H9 (cell line): ENCODE measurements around the gene COA6. TPM values are rescaled to one million over a fixed set of nuclear protein-coding genes. Genes with fewer than 3 reads are reported as not detected.

Experiments
- DNase-seq: peaks from one replicate; pipeline ENCODE4 v3.0.0-alpha.2; 2017
- H2AFZ ChIP-seq: one replicate; pipeline ENCODE4 v1.6.1; 2013; ENCODE audit warnings: mild to moderate bottlenecking, low read length, control low read depth, moderate library complexity
- H2AK5ac ChIP-seq: 2 replicates; pipeline ENCODE4 v1.6.1; 2013; ENCODE audit warnings: low read length, control low read depth, mixed read lengths; ENCODE audit not compliant: insufficient read length
- H2BK120ac ChIP-seq: one replicate; pipeline ENCODE4 v1.6.1; 2013; ENCODE audit warnings: low read depth, mild to moderate bottlenecking, low read length, control low read depth, inconsistent platforms; ENCODE audit not compliant: poor library complexity, severe bottlenecking
- H2BK12ac ChIP-seq: 2 replicates; pipeline ENCODE4 v1.6.1; 2013; ENCODE audit warnings: low read length, control low read depth, mixed read lengths, low read depth; ENCODE audit not compliant: insufficient read length
- H2BK15ac ChIP-seq: 2 replicates; pipeline ENCODE4 v1.6.1; 2013; ENCODE audit warnings: low read depth, low read length, control low read depth
- H2BK20ac ChIP-seq: one replicate; pipeline ENCODE4 v1.6.1; 2013; ENCODE audit warnings: low read depth, mild to moderate bottlenecking, low read length, control low read depth, inconsistent platforms; ENCODE audit not compliant: poor library complexity, severe bottlenecking
- H2BK5ac ChIP-seq: 2 replicates; pipeline ENCODE4 v1.6.1; 2013; ENCODE audit warnings: low read length, control low read depth, mixed read lengths; ENCODE audit not compliant: insufficient read length
- H3K14ac ChIP-seq: 2 replicates; pipeline ENCODE4 v1.6.1; 2013; ENCODE audit warnings: low read length, control low read depth; ENCODE audit not compliant: insufficient read depth
- H3K18ac ChIP-seq: 2 replicates; pipeline ENCODE4 v1.6.1; 2013; ENCODE audit warnings: low read depth, mild to moderate bottlenecking, mixed read lengths, low read length, control low read depth; ENCODE audit not compliant: insufficient read length
- H3K23ac ChIP-seq: 2 replicates; pipeline ENCODE4 v1.6.1; 2013; ENCODE audit warnings: low read length, control low read depth, mixed read lengths, low read depth; ENCODE audit not compliant: insufficient read length
- H3K23me2 ChIP-seq: 2 replicates; pipeline ENCODE4 v1.6.1; 2013; ENCODE audit warnings: low read depth, mild to moderate bottlenecking, mixed read lengths, low read length, control low read depth; ENCODE audit not compliant: insufficient read length, poor library complexity, severe bottlenecking
- H3K27ac ChIP-seq: 2 replicates; pipeline ENCODE4 v1.5.1; 2013; ENCODE audit warnings: low read length, control low read depth, mixed read lengths, low read depth; ENCODE audit not compliant: insufficient read length
- H3K27me3 ChIP-seq: 2 replicates; pipeline ENCODE4 v1.6.1; 2013; ENCODE audit warnings: low read length, control low read depth, inconsistent platforms; ENCODE audit not compliant: insufficient read depth
- H3K4ac ChIP-seq: 2 replicates; pipeline ENCODE4 v1.6.1; 2013; ENCODE audit warnings: low read depth, mild to moderate bottlenecking, control low read depth, inconsistent platforms, low read length, moderate library complexity
- H3K4me1 ChIP-seq: 2 replicates; pipeline ENCODE4 v1.6.1; 2013; ENCODE audit warnings: low read length, control low read depth, inconsistent platforms; ENCODE audit not compliant: insufficient read depth
- H3K4me2 ChIP-seq: 2 replicates; pipeline ENCODE4 v1.6.1; 2013; ENCODE audit warnings: low read length, control low read depth, mixed read lengths; ENCODE audit not compliant: insufficient read length, insufficient read depth
- H3K56ac ChIP-seq: 2 replicates; pipeline ENCODE4 v1.6.1; 2013; ENCODE audit warnings: low read depth, mild to moderate bottlenecking, mixed read lengths, low read length, control low read depth; ENCODE audit not compliant: insufficient read length
- H3K79me1 ChIP-seq: 2 replicates; pipeline ENCODE4 v1.6.1; 2013; ENCODE audit warnings: low read depth, mild to moderate bottlenecking, moderate library complexity, low read length, control low read depth, inconsistent platforms; ENCODE audit not compliant: insufficient read depth, poor library complexity, severe bottlenecking
- H3K79me2 ChIP-seq: 2 replicates; pipeline ENCODE4 v1.6.1; 2013; ENCODE audit warnings: low read length, control low read depth, inconsistent platforms; ENCODE audit not compliant: insufficient read depth
- H3K9ac ChIP-seq: 2 replicates; pipeline ENCODE4 v1.6.1; 2013; ENCODE audit warnings: low read length, control low read depth, mixed read lengths; ENCODE audit not compliant: insufficient read length; ENCODE audit errors: extremely low read depth
- H3K9me3 ChIP-seq: one replicate; pipeline ENCODE4 v1.6.1; 2013; ENCODE audit warnings: low read depth, low read length, inconsistent platforms; ENCODE audit not compliant: control insufficient read depth
- H3T11ph ChIP-seq: one replicate; pipeline ENCODE4 v1.6.1; 2013; ENCODE audit warnings: mild to moderate bottlenecking, low read length, control low read depth, inconsistent platforms
- H4K20me1 ChIP-seq: one replicate; pipeline ENCODE4 v1.6.1; 2013; ENCODE audit not compliant: control insufficient read depth, insufficient read length, insufficient read depth
- H4K5ac ChIP-seq: 2 replicates; pipeline ENCODE4 v1.6.1; 2013; ENCODE audit warnings: low read depth, mild to moderate bottlenecking, mixed read lengths, low read length, control low read depth; ENCODE audit not compliant: insufficient read length
- H4K8ac ChIP-seq: replicated peaks from 2 replicates; pipeline ENCODE4 v1.6.1; 2013; ENCODE audit warnings: low read length, control low read depth, mixed read lengths, low read depth; ENCODE audit not compliant: insufficient read length
- H4K91ac ChIP-seq: 2 replicates; pipeline ENCODE4 v1.6.1; 2013; ENCODE audit warnings: low read depth, mild to moderate bottlenecking, moderate library complexity, mixed read lengths, low read length, control low read depth; ENCODE audit not compliant: insufficient read length
- H3K27ac Mint-ChIP-seq, 3 experiments: 2 replicates in 2 of 3; 3 replicates in 1 of 3; pipeline ENCODE4 v1.8.0; 2020 to 2021; ENCODE audit warnings: mixed read lengths in 3 of 3, mild to moderate bottlenecking in 1 of 3, moderate library complexity in 1 of 3
- H3K27me3 Mint-ChIP-seq: 2 replicates; pipeline ENCODE4 v1.8.0; 2021; ENCODE audit warnings: low read depth, mild to moderate bottlenecking, moderate library complexity, mixed read lengths
- H3K36me3 Mint-ChIP-seq, 3 experiments: 2 replicates in 2 of 3; 3 replicates in 1 of 3; pipeline ENCODE4 v1.8.0; 2020 to 2021; ENCODE audit warnings: low read depth in 3 of 3, mixed read lengths in 3 of 3; ENCODE audit not compliant: insufficient read depth in 1 of 3
- H3K4me1 Mint-ChIP-seq, 2 experiments: 2 replicates each; pipeline ENCODE4 v1.8.0; 2020; ENCODE audit warnings: mixed read lengths in 2 of 2
- H3K4me3 Mint-ChIP-seq, 2 experiments: 2 replicates in 1 of 2; 3 replicates in 1 of 2; pipeline ENCODE4 v1.8.0; 2020 to 2021; ENCODE audit warnings: mild to moderate bottlenecking in 2 of 2, mixed read lengths in 2 of 2, moderate library complexity in 1 of 2
- H3K9me3 Mint-ChIP-seq, 2 experiments: 2 replicates in 1 of 2; 3 replicates in 1 of 2; pipeline ENCODE4 v1.8.0; 2020; ENCODE audit warnings: mild to moderate bottlenecking in 2 of 2, mixed read lengths in 2 of 2, moderate library complexity in 1 of 2
- WGBS: extraction: QIAGEN DNeasy Blood & Tissue Kit; methylation state at CpG from one replicate; pipeline ENCODE4 v1.1.7; 2013; ENCODE audit warnings: missing lambda C conversion rate, low lambda C conversion rate, mixed read lengths; ENCODE audit not compliant: insufficient read length; ENCODE audit errors: extremely low coverage; 5-methylcytosine and 5-hydroxymethylcytosine counted together
- total RNA-seq: library from RNA; stranded (reverse); gene quantifications from 2 replicates; pipeline ENCODE4 v1.2.1, GENCODE V29; 2021
- TF ChIP-seq, protein P1 (sequence below): fragments of 200-600 bp; sonication (generic); conservative IDR thresholded peaks from 3 replicates; pipeline ENCODE4 v1.8.0; 2021; ENCODE audit warnings: antibody characterized with exemption, mild to moderate bottlenecking

The COA6 gene
- total RNA-seq, 1 experiment from 2014 or later = 42.3 TPM

DNA sequence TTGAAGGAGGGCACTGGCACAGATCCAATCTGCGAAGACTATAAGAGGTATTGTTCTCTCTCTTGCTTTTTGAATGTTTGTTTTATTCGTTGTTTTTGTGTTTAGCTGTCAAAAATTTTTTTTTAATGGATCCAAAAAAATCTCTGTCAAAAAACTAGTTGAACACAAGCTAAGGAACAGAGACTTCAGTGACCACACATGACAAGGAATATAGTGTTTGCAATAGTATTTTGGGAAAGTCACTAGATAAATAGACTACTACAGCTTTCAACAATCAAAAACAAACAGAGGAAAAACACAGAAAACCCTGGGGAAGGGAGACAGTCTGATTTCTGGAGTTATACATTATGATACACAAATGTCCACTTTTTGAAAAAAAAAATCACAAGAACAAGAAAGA is 36.9 kb upstream of the COA6 start:
- Histone ChIP-seq H3K27me3 (no peaks in the 10 kb centered on the region), H3K23me2 (no peaks in the 10 kb centered on the region), H3K4ac (no peak overlapping the region), H4K8ac (no peak overlapping the region), H2BK20ac (no peak overlapping the region), H3K9me3 (no peaks in the 10 kb centered on the region), H3K56ac (no peak overlapping the region), H3T11ph (no peak overlapping the region), H3K79me1 (no peaks in the 10 kb centered on the region), H2BK5ac (no peak overlapping the region), H2AK5ac (no peak overlapping the region), H3K9ac (no peak overlapping the region), H3K4me2 (no peak overlapping the region), H4K91ac (no peak overlapping the region), H3K4me1 (no peaks in the 10 kb centered on the region), H2BK120ac (no peak overlapping the region), H3K27ac (no peak overlapping the region), H2BK15ac (no peak overlapping the region), H3K14ac (no peak overlapping the region), H4K5ac (no peak overlapping the region), H3K23ac (no peak overlapping the region), H3K18ac (no peak overlapping the region), H3K79me2 (no peaks in the 10 kb centered on the region), H4K20me1 (no peaks in the 10 kb centered on the region), H2BK12ac (no peak overlapping the region), H2AFZ (no peak overlapping the region)
- Mint-ChIP-seq H3K27ac (no peak overlapping the region), H3K4me3 (no peak overlapping the region), H3K36me3 (peaks cover 0 to 10% (median 6%) of the 10 kb centered on the region in 3 experiments; a peak in 4 of 7 replicates), H3K27me3 (peaks cover 2% of the 10 kb centered on the region; the same call in 1 of the 2 replicates), H3K4me1 (peaks cover 6% of the 10 kb centered on the region in 2 experiments; a peak in 3 of 4 replicates), H3K9me3 (peaks cover 36% of the 10 kb centered on the region in 2 experiments)
- no peak for DNase-seq
- TF ChIP-seq, protein P1, sequence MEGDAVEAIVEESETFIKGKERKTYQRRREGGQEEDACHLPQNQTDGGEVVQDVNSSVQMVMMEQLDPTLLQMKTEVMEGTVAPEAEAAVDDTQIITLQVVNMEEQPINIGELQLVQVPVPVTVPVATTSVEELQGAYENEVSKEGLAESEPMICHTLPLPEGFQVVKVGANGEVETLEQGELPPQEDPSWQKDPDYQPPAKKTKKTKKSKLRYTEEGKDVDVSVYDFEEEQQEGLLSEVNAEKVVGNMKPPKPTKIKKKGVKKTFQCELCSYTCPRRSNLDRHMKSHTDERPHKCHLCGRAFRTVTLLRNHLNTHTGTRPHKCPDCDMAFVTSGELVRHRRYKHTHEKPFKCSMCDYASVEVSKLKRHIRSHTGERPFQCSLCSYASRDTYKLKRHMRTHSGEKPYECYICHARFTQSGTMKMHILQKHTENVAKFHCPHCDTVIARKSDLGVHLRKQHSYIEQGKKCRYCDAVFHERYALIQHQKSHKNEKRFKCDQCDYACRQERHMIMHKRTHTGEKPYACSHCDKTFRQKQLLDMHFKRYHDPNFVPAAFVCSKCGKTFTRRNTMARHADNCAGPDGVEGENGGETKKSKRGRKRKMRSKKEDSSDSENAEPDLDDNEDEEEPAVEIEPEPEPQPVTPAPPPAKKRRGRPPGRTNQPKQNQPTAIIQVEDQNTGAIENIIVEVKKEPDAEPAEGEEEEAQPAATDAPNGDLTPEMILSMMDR = no peak
- no CpG with 5 or more reads among the region's 2 CpGs for WGBS
